GM18907 (cell line): Measurements from ENCODE around the gene AKT2.
"Not testable (repeated sequence)": the region's sequence is repeated elsewhere in the genome, so short reads cannot be mapped to it uniquely, and the experiment has no call there.

Source experiments
- ATAC-seq: cut with Tn5 transposase; IDR thresholded peaks from one replicate; pipeline ENCODE4 v1.9.1; 2021; ENCODE audit warnings: mild to moderate bottlenecking, moderate library complexity; ENCODE audit not compliant: unreplicated experiment

AKT2 gene

DNA sequence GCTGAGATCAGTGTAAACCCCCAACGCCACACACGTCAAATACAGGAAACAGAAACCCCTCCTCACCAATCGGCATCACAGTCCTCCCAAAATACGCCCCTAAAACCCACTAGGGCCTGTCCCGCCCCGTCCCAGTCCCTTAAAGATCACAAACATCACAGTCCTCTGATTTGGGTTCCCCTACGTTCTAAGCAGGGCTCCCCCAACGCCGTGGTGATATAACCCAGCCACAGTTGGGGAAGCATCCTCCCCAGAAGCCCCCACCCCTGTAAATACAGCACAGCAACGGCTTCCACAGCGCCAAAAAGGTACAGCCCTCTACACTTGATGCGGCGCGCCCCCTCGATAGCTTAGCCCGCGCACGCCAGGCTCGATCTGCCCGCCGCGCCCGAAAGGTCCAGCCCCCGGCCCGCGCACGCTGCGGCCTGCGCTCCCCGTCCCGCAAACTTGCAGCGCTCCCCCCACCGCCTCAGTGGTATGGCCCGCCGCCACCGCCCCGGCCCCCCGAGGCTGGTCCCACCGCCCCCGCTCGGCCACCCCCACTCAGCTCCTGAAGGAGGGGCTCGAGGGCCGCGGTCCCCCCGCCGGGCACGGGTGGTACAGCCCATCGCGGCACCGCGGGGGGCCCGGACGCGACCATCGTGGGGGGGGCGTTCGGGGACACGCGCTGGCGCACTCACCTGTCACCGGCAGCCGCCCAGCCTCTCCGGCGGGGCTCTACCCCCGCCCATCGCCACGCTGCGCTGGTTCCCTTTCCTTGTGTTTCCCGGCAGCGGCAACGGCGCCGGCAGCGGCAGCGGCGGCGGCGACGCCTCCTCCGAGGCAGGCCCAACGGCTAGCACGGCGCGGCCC lies at the start of gene AKT2:
TSS of gene AKT2 (minus strand) at position 845 of the 852 bp plus-strand sequence. CDS start 20,078 bp downstream, outside the sequence.
- peak; percentile 36 for ATAC-seq

GRCh38 chr19:40333083-40333482 lies 47.9 kb upstream of the AKT2 start:
- not testable (repeated sequence) for ATAC-seq

GRCh38 chr19:40332669-40333068 lies 47.5 kb upstream of the AKT2 start:
- no peak for ATAC-seq

- ATAC-seq: no peak
Observed at GRCh38 chr19:40331052-40331451, 45.9 kb upstream of the AKT2 start.

DNA sequence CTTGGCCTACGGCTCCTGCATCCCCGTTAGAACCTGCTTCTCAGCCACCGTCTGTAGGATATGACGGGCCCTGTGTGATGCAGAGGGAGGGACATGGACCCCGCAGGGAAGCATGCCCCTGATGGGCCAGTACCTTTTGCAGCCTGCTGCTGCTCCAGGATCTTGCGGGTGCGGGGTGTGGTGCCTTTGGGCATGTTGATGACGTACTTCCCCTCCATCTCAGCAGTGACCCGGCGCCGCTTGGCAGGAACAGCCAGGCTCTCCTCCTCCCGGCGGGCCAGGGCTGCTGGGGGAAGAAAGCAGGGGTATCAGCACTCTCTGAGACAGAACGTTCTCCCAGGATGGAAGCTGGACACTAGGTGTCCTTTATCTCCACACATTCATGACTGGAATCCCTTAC lies 41.1 kb upstream of the AKT2 start:
- ATAC-seq: no peak

GRCh38 chr19:40323705-40324104 lies 38.6 kb upstream of the AKT2 start:
- ATAC-seq: no peak

DNA sequence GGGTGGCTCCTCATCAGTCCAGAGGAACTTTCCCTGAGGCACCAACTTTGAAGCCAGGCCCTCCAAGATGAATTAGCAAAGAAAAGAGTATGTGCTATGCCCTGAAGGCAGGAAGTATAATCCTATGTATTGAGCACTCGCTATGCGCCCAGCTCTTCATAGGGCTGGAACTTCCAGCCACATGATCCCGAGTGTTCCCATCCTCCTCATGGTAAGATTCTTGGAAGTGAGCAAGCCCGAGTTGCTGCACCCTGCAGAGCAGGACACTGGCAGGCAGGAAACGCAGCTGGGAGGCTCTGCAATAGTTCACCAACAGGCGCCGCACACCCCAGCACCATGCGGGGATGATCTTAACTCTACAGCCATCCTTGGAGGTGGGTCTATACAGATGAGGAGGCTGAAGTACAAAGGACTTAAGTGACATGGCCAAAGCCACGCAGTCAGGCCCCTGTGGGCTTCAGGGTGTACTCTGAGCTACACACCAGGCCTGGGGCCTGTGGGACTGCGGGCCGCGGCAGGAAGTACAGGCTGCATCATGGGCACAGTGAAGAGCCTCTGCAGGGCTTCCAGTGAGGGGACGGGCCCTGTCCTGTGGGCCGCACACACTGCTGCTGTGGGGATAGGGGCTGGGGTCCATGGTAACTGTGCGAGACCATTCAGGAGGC lies 37.9 kb upstream of the AKT2 start:
- ATAC-seq: no peak

DNA sequence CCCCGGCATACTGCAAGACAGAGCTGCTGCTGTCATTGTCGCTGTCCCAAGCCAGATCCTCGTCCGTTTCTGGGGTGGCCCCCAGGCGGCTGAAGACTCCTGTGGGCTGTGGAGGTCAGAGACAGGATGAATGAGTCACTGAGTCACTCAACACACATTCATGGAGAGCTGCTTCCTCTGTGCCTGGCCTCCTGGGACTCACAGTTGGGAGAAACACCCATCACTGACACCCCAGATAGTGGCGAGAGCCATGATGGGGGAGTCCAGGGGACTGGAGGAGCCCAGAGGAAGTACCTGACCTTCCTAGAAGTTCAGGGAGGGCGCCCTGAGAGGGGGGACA lies 37.1 kb upstream of the AKT2 start:
- ATAC-seq: no peak

DNA sequence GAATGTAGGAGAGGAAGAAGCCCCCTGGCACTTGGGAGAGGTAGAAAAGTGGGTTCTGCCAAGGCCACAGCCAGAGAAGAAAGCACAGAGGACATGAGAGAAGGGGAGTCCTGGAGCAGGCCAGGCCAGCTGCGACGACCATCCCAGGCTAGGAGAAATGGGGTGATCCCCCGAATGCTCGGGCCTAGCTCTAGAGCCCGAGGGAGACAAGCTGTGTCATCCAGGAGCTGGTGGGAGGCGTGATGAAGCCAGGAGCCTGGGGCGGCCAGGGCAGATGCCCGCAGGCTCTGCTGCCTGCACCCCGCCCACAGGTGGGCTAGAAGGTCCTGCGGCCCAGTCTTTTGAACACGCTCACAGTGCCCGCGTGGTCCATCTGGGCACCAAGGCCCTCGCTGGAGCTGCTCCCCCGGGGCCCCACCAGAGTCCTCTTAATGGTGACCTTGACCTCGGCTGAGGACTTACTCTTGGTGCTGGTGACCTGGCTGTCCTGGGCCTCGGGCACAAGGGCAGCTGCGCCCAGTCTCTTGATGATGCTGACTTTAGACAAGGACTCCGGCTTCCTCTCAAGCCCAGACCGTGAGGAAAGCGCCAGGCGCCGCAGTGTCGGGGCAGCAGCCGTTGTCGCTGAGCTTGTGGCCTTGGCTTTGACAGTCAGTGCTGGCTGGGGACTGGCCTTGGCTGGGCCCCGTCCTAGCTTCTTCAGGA lies 36.6 kb upstream of the AKT2 start:
- ATAC-seq: no peak

DNA sequence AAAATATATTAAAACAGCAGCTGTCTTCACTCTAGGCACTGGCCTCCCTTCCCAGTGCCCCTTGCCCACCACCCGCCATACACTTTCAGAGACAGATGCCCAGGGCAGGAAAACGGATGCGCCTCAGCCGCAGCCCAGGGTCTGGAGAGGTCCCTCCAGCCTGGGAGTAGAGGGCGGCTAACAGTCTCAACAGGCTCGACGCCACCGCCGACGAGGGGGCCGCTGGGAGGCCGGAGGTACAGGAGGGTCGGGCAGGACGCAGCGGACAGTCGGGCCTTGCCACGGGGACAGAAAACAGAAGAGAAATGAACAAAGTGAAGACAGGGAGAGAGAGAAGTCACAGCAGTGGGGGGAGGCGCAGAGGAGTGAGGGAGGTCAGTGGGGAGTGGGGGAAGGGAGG lies 35.9 kb upstream of the AKT2 start:
- ATAC-seq: no peak

DNA sequence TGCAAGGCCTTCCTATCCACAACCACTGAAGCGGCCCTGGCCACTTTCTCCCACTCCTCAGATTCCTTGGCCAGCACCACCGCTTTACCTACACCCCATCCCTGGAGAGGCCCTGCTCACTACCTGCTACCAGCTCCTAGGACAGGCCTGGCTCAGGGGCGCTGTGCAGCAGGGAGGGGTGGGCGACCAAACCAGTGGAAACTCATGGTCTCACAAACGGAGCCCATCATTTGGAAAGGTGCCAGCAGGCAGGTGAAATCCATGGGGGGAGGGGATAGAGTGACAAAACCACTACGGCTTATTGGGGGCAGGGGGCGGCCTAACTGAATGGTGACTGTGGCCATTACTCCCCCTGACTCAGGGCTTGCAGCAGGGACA lies 35.4 kb upstream of the AKT2 start:
- ATAC-seq: no peak

- no peak for ATAC-seq
Observed at GRCh38 chr19:40317338-40317737, 32.2 kb upstream of the AKT2 start.

DNA sequence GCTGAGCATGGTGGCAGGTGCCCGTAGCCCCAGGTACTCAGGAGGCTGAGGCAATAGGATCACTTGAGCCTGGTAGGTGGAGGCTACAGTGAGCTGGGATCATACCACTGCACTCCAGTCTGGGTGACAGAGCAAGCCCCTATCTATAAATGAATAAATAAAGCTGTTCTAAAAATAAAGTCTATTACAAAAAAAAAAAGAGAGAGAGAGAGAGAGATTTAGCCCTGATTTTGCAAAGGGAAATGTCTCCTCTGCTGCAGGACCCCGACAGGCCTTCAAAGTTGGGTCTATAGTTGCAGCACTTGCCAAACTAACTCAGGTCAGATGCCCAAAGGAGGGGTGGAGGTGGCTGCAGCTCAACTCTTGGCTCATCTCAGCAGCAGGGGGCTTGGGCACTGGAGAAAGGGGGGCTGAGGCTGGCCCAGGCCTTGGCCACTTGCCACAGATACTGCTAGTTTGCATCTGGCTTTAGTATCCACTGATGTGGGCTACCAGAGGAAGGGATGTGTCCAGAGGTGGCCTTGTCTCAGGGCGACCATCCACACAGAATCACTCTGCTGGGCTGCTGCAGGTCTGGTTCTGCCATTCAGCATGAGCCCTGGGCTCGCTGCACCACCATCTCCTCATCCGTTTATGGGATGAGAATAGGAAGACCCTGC lies 30.8 kb upstream of the AKT2 start:
- no peak for ATAC-seq

DNA sequence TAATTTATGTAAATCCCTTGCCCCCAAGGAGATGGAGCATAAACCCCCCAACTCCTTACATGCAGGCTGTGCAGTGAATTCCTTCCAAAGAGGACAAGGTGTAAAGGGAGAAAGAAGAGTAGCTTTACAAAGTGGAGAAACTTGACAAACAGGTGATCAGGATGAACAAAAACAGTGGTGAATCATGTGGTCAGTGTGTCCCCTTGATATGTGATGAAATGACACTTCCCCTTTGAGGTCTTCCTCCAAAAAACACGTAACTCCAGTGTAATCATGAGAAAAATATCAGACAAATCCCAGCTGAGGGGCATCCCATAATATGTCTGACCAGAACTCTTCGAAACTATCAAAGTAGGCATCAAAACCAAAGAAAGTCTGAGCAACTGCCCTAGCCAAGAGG lies 29.5 kb upstream of the AKT2 start:
- no peak for ATAC-seq

- no peak for ATAC-seq
Observed at GRCh38 chr19:40313229-40313983, 28.3 kb upstream of the AKT2 start.

DNA sequence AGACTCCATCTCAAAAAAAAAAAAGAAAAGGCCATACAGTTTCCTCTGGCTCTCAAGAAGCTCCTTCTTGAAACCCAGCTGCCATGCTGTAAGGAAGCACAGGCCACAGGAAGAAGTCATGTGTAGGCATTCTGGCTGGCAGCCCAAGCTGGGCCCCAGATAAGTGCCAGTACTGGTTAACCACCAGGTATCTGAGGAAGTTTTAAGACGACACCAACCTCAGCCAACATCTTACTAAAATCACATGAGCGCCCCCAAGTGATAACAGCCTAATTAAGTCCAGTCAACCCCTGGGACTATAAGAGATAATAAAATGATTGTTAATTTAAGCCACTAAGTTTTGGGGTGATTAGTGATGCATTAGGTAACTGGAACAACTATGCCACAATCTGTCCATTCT lies 27.4 kb upstream of the AKT2 start:
- no peak for ATAC-seq

- ATAC-seq: no peak
Observed at GRCh38 chr19:40309666-40310065, 24.5 kb upstream of the AKT2 start.

- no peak for ATAC-seq
Observed at GRCh38 chr19:40305403-40305802, 20.3 kb upstream of the AKT2 start.

DNA sequence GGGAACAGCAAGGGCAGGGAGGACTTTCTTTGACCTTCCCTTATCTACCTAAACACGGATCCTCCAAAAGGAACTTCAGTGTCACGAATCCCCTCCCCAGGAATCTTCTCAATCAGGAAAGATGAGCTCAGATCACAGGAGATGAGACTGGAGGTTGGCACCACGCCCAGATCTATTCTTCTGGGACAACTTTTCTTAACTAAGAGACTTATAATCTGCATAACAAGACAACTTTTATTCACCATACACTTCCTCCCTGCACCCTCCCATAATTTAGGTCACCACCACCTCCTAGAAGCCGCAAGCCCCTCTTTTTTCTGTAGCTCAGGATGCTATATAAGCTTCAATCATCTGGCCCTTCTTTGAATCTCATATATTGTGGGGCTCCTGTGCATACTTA lies 19.2 kb upstream of the AKT2 start:
- ATAC-seq: no peak

DNA sequence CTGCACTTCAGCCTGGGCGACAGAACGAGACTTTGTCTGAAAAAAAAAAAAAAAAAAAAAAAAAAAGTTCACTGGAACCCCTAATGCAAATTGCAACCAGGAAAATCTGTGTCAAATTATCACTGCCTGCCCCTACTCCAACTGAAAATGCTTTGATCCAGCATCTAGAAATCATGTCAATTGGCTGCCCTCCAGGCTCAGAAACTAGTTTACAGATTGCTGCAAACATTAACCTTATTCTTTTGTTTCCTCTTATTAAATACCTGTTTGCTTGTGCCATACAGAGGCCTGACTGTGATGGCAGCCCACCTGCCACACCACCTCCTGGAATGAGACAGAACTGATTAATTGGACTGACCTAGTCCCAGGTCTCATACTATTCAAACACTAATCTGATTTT lies 18.6 kb upstream of the AKT2 start:
- ATAC-seq: no peak
